Mesangial cell (primary cell): ENCODE results near the gene FOLR1. TPM values are rescaled to one million over a fixed set of nuclear protein-coding genes. Genes with fewer than 3 reads are reported as not detected.

ENCODE experiments used
- total RNA-seq: library from RNA; depleted of rRNA; stranded (reverse); fragments of >200 nt; gene quantifications from 2 replicates; pipeline ENCODE4 v1.2.3, GENCODE V29; 2015

The FOLR1 gene
- 0.49 and 17.1 TPM in 2 replicates for total RNA-seq

DNA sequence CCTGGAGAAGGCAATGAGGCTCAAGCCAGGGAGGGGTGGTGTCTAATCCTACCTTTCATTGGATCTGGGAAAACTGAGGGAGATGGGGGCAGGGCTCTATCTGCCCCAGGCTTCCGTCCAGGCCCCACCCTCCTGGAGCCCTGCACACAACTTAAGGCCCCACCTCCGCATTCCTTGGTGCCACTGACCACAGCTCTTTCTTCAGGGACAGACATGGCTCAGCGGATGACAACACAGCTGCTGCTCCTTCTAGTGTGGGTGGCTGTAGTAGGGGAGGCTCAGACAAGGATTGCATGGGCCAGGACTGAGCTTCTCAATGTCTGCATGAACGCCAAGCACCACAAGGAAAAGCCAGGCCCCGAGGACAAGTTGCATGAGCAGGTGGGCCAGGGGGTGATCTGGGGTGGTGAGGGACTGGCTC is at the start of gene FOLR1:
FOLR1 (plus strand) TSS at position 180 of the 421 bp plus-strand sequence; CDS start at position 214, 34 bp downstream.

DNA sequence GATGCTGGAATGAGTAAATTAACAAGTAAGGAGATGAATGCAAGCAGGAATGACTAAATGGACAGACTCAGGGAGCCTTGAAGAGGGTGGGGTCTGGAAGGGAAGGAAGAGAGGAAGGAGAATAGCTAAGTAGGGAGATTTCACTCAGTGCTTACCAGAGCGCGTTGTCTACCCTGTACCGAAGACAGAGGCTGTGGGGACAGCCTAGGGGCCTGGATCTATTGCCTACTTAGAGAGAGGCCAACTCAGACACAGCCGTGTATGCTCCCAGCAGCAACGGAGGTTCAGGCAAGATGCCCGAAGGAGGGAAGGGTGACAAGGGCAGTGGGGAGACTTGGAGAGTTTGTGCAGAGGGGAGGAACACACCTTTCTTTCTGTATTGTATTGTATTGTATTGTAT is 24.7 kb downstream of the FOLR1 start, which contains the start of gene FOLR2:
FOLR2 (plus strand) TSS at position 157 of the 400 bp plus-strand sequence. CDS start 1,791 bp downstream, outside the sequence.

DNA sequence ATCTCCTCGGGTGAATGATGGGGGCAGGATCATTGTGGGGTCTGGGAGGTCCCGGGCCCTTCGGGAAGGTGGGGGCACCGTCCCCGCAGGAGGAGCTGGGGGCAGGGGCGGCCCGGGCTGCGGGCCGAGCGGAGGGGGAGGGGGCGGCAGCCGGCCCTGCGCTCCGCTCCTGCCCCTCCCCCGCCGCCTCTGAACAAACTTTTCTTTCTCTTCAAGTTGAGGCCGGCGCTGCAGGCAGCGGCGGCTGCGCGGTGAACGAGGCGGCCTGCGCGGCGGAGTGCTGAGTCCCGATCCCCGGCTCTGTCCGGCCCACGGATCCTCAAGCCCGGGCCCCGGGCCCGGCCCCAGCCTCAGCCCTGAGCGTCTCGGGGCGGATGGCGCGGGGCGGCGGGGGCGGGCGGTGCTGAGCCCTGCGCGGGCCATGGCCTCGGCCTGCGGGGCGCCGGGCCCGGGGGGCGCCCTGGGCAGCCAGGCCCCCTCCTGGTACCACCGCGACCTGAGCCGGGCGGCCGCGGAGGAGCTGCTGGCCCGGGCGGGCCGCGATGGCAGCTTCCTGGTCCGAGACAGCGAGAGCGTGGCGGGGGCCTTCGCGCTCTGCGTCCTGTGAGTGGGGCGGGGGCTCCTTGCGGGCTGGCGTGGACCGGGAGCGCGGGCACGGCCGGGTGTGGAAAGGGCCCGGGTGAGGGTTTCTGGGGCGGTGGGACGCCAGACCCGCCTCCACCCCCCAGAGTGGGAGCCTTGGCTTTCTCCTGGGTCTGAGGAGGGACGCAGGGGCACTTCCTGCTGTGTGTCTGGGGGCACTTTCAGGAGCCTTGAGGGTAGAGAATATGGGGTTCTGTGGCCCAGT is 32.8 kb downstream of the FOLR1 start, which contains the start of gene INPPL1:
INPPL1 (plus strand) TSS at position 204 of the 847 bp plus-strand sequence; CDS start at position 422, 218 bp downstream.

GRCh38 chr11:72244060-72244360 is 52.1 kb downstream of the FOLR1 start, which contains the start of gene PHOX2A:
Gene PHOX2A (minus strand): TSS chr11:72244176. CDS start chr11:72244004, 172 bp downstream.

Other genes starting within 250 kb of the FOLR1 start
- 1.5 and 2.8 TPM in 2 replicates for gene IL18BP, start 193.2 kb upstream of the FOLR1 start, total RNA-seq
- 117 and 205 TPM in 2 replicates for gene NUMA1, start 111.6 kb upstream of the FOLR1 start, total RNA-seq
- gene LRRC51, start 111.3 kb upstream of the FOLR1 start, total RNA-seq: 3.4 and 4.1 TPM in 2 replicates
- 141 and 146 TPM in 2 replicates for gene LAMTOR1, start 88.8 kb upstream of the FOLR1 start, total RNA-seq
- not detected in 2 replicates for gene TOMT, start 86.2 kb upstream of the FOLR1 start, total RNA-seq
- gene ANAPC15, start 79.4 kb upstream of the FOLR1 start, total RNA-seq: 25.9 and 45.3 TPM in 2 replicates
- not detected in 2 replicates for gene FOLR3, start 56.4 kb upstream of the FOLR1 start, total RNA-seq
- gene FOLR2, start 24.7 kb downstream of the FOLR1 start, total RNA-seq: not detected in 2 replicates
- gene INPPL1, start 32.6 kb downstream of the FOLR1 start, total RNA-seq: 91.7 and 129 TPM in 2 replicates
- gene PHOX2A, start 52.0 kb downstream of the FOLR1 start, total RNA-seq: 0.13 TPM in 1 of 2 replicates, not detected in the other
- gene CLPB, start 242.4 kb downstream of the FOLR1 start, total RNA-seq: 24.2 and 41.4 TPM in 2 replicates